Measurements from ENCODE around the gene ANKIB1.

DNA sequence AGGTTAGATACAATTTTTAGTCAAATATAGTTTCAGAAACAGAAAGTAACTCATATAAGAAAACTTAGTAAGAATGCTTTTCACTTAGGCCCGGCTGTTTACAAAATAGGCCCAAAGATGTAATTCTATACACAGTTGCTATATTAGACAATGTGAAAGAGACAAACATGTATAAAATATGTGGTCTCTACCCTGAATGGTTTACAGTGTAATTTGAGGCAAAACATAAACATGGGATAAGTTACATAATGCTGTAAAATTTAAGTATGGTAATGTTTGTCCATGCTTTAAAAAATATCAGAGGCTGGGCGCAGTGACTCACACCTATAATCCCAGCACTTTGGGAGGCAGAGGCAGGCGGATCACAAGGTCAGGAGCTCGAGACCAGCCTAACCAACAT, 18.8 kb upstream of the ANKIB1 start:
- TF ChIP-seq, protein P1, sequence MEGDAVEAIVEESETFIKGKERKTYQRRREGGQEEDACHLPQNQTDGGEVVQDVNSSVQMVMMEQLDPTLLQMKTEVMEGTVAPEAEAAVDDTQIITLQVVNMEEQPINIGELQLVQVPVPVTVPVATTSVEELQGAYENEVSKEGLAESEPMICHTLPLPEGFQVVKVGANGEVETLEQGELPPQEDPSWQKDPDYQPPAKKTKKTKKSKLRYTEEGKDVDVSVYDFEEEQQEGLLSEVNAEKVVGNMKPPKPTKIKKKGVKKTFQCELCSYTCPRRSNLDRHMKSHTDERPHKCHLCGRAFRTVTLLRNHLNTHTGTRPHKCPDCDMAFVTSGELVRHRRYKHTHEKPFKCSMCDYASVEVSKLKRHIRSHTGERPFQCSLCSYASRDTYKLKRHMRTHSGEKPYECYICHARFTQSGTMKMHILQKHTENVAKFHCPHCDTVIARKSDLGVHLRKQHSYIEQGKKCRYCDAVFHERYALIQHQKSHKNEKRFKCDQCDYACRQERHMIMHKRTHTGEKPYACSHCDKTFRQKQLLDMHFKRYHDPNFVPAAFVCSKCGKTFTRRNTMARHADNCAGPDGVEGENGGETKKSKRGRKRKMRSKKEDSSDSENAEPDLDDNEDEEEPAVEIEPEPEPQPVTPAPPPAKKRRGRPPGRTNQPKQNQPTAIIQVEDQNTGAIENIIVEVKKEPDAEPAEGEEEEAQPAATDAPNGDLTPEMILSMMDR (IDR thresholded peaks at IDR 0.05): no peak
- TF ChIP-seq EP300 (IDR thresholded peaks at IDR 0.05): no peak
- no peak for TF ChIP-seq POLR2A (IDR thresholded peaks at IDR 0.05)

Measured in tibial nerve (tissue), 4 donors.